Bone marrow (tissue), 2 donors: ENCODE results near the gene NTN5.

ENCODE experiments used
- DNase-seq, 2 donors: peaks; one replicate each; lab custom pipeline; 2025; lab: John Stamatoyannopoulos, UW

NTN5 gene

GRCh38 chr19:48629599-48630295 lies 43.1 kb downstream of the NTN5 start:
- no peak for DNase-seq

GRCh38 chr19:48629297-48629598 lies 43.6 kb downstream of the NTN5 start:
- no peak for DNase-seq

- no peak for DNase-seq
Measured at GRCh38 chr19:48628486-48629296, 44.1 kb downstream of the NTN5 start.

- DNase-seq = no peak
Measured at GRCh38 chr19:48627865-48628314, 44.9 kb downstream of the NTN5 start.

GRCh38 chr19:48627201-48627864 lies 45.5 kb downstream of the NTN5 start:
- no peak for DNase-seq

DNA sequence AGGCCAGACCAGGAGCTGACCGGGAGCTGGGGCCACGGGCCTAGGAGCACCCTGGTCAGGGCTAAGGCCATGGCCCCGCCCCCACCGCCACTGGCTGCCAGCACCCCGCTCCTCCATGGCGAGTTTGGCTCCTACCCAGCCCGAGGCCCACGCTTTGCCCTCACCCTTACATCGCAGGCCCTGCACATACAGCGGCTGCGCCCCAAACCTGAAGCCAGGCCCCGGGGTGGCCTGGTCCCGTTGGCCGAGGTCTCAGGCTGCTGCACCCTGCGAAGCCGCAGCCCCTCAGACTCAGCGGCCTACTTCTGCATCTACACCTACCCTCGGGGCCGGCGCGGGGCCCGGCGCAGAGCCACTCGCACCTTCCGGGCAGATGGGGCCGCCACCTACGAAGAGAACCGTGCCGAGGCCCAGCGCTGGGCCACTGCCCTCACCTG lies 46.9 kb downstream of the NTN5 start:
- no peak for DNase-seq

GRCh38 chr19:48624791-48625723 lies 47.8 kb downstream of the NTN5 start:
- DNase-seq = no peak

GRCh38 chr19:48624067-48624594 lies 48.7 kb downstream of the NTN5 start:
- DNase-seq = peak; percentile 72 to 91

- no peak for DNase-seq
Measured at GRCh38 chr19:48623556-48624066, 49.2 kb downstream of the NTN5 start.

- DNase-seq = no peak
Measured at GRCh38 chr19:48619692-48620585, 52.9 kb downstream of the NTN5 start.

DNA sequence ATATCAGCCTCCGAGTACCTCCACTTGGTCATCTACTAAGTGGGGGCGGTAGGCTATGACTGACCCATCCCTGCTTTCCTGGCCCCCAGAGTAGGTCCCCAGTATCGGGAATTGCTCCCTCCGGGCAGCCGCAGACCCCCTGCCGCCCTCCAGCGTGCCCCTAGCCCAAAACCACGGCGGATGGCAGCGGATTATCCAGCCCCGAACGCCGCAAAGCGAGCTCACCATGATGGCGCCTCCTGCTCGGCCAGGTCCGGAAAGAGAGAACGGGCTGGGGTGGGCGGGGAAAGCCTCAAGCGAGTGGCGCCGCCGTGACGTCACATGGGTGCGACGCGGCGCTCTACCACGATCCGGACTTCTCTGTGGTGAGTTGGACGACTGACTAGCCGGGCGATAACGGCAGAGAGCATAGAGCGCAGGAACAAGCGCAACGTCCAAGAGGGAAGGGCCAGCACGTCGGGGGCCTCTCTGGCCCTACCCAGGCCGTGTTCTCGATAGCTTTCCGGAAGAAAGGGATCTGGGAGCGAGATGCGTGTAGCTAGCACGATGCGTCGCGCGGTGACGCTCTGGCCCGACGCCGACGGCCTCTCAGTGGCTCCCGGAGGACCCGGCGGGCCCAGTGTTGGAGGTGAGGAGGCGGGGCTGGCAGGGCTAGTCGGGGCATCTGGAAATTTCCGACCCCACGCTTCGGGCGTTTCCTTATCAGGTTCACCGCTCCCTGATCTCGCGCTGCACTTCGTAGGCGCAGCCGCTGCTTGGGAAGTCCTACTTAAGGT lies 53.7 kb downstream of the NTN5 start, which contains the start of the genes RPL18 and SPHK2:
TSS of gene RPL18 (minus strand) at position 263 of the 776 bp plus-strand sequence. CDS start at position 228, 35 bp downstream.
TSS of gene SPHK2 (plus strand) at position 591 of the 776 bp plus-strand sequence. CDS start 1,009 bp downstream, outside the sequence.
- DNase-seq = peak; percentile 94 to 100

GRCh38 chr19:48618278-48618915 lies 54.4 kb downstream of the NTN5 start:
- DNase-seq = no peak

- no peak for DNase-seq
Measured at GRCh38 chr19:48617146-48617937, 55.5 kb downstream of the NTN5 start.

GRCh38 chr19:48616491-48617056 lies 56.2 kb downstream of the NTN5 start:
- no peak for DNase-seq

DNA sequence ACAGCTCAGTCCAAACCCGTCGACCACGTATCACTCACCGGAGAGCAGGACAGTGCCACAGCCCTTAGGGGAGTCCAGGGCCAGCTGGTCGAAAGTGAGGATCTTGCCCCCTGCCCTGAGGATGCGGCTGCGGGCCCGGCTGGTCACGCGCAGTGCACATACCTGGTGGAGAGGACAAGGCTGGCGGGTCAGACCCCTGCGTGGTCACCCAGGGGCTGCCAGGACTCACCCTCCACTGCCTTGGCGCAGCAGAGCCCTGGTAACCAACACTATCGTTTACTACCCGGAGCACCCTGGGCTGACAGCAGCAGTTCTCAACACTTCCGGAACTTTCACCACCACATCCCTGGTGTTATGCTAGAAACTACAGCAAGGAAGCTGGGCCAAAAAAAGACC lies 56.8 kb downstream of the NTN5 start:
- no peak for DNase-seq

- no peak for DNase-seq
Measured at GRCh38 chr19:48615231-48616040, 57.4 kb downstream of the NTN5 start.
